Nephron (organoid): ENCODE measurements around the gene EEPD1.

ENCODE experiments used
- H3K27ac Mint-ChIP-seq, 3 experiments: 2 replicates each; pipeline ENCODE4 v1.8.0; 2020; ENCODE audit warnings: mixed read lengths in 3 of 3, mild to moderate bottlenecking in 2 of 3, moderate library complexity in 1 of 3
- H3K27me3 Mint-ChIP-seq: 2 replicates; pipeline ENCODE4 v1.8.0; 2021; ENCODE audit warnings: low read depth, mild to moderate bottlenecking, moderate library complexity, mixed read lengths
- H3K36me3 Mint-ChIP-seq: 2 replicates; pipeline ENCODE4 v1.8.0; 2020; ENCODE audit warnings: low read depth, mixed read lengths
- H3K4me1 Mint-ChIP-seq: 2 replicates; pipeline ENCODE4 v1.8.0; 2020; ENCODE audit warnings: mixed read lengths
- H3K4me3 Mint-ChIP-seq, 3 experiments: 2 replicates each; pipeline ENCODE4 v1.8.0; 2020; ENCODE audit warnings: mild to moderate bottlenecking in 3 of 3, mixed read lengths in 3 of 3, moderate library complexity in 2 of 3
- H3K9me3 Mint-ChIP-seq: 2 replicates; pipeline ENCODE4 v1.8.0; 2020; ENCODE audit warnings: mixed read lengths
- CTCF ChIP-seq, 3 experiments: fragments of 200-600 bp; sonication (generic); IDR thresholded peaks; one replicate each; pipeline ENCODE4 v1.5.0; 2021; ENCODE audit warnings: antibody characterized with exemption in 3 of 3; ENCODE audit not compliant: unreplicated experiment in 3 of 3

The EEPD1 gene

GRCh38 chr7:36297364-36298009 is 144.4 kb downstream of the EEPD1 start:
- TF ChIP-seq CTCF (IDR thresholded peaks at IDR 0.05; ENCODE audit: unreplicated experiment in 3 of 3), result no peak
- no peaks in the 10 kb centered on the region for H3K9me3 Mint-ChIP-seq
- H3K4me1 Mint-ChIP-seq, result peaks cover 11% of the 10 kb centered on the region
- no peak overlapping the region for H3K27ac Mint-ChIP-seq
- no peaks in the 10 kb centered on the region for H3K27me3 Mint-ChIP-seq
- H3K36me3 Mint-ChIP-seq, result peaks cover 12% of the 10 kb centered on the region
- no peak overlapping the region for H3K4me3 Mint-ChIP-seq

GRCh38 chr7:36298106-36298505 is 145.1 kb downstream of the EEPD1 start:
- H3K27me3 Mint-ChIP-seq, result no peaks in the 10 kb centered on the region
- H3K9me3 Mint-ChIP-seq, result no peaks in the 10 kb centered on the region
- no peak for TF ChIP-seq CTCF (IDR thresholded peaks at IDR 0.05; ENCODE audit: unreplicated experiment in 3 of 3)
- H3K27ac Mint-ChIP-seq, result no peak overlapping the region
- H3K4me3 Mint-ChIP-seq, result no peak overlapping the region
- peaks cover 16% of the 10 kb centered on the region for H3K4me1 Mint-ChIP-seq
- peaks cover 12% of the 10 kb centered on the region for H3K36me3 Mint-ChIP-seq

- Mint-ChIP-seq H3K9me3 (no peaks in the 10 kb centered on the region), H3K4me3 (no peak overlapping the region), H3K27me3 (no peaks in the 10 kb centered on the region), H3K27ac (no peak overlapping the region), H3K36me3 (peaks cover 12% of the 10 kb centered on the region), H3K4me1 (peaks cover 28% of the 10 kb centered on the region)
- TF ChIP-seq CTCF (IDR thresholded peaks at IDR 0.05; ENCODE audit: unreplicated experiment in 3 of 3), result no peak
Observed at GRCh38 chr7:36299223-36299774, 146.2 kb downstream of the EEPD1 start.

- Mint-ChIP-seq H3K27me3 (no peaks in the 10 kb centered on the region), H3K4me3 (no peak overlapping the region), H3K9me3 (no peaks in the 10 kb centered on the region), H3K4me1 (peaks cover 34% of the 10 kb centered on the region), H3K36me3 (peaks cover 12% of the 10 kb centered on the region), H3K27ac (no peak overlapping the region)
- TF ChIP-seq CTCF (IDR thresholded peaks at IDR 0.05; ENCODE audit: unreplicated experiment in 3 of 3), result no peak
Observed at GRCh38 chr7:36299823-36300341, 146.8 kb downstream of the EEPD1 start.

GRCh38 chr7:36300696-36301350 is 147.8 kb downstream of the EEPD1 start:
- Mint-ChIP-seq H3K27me3 (no peaks in the 10 kb centered on the region), H3K9me3 (no peaks in the 10 kb centered on the region), H3K4me3 (no peak overlapping the region), H3K4me1 (peaks cover 30% of the 10 kb centered on the region), H3K36me3 (peaks cover 12% of the 10 kb centered on the region), H3K27ac (no peak overlapping the region)
- TF ChIP-seq CTCF (IDR thresholded peaks at IDR 0.05; ENCODE audit: unreplicated experiment in 3 of 3), result no peak
